ENCODE data around the gene CSNK2A1. TPM values are rescaled to one million over a fixed set of nuclear protein-coding genes. Genes with fewer than 3 reads are reported as not detected.

Gene CSNK2A1
- total and polyA plus RNA-seq, 2 donors from 2014 or later = 39.7 to 100 TPM

GRCh38 chr20:435558-435957 is 108.0 kb downstream of the CSNK2A1 start:
- DNase-seq (no peak), FAIRE-seq (no peak)
- Histone ChIP-seq H3K9ac (ENCODE audit: low read length in 3 of 3) (no peak overlapping the region), H3K27me3 (ENCODE audit: control insufficient read depth, insufficient read depth, low read length) (no peaks in the 10 kb centered on the region), H3K27ac (ENCODE audit: low read depth in 2 of 2, low read length in 2 of 2) (no peak overlapping the region), H3K9me3 (ENCODE audit: control insufficient read depth in 2 of 3, insufficient read depth in 1 of 3, low read length in 3 of 3) (no peaks in the 10 kb centered on the region), H3K4me3 (ENCODE audit: low read length in 3 of 3) (no peak overlapping the region), H3K36me3 (ENCODE audit: control insufficient read depth in 2 of 3, insufficient read depth in 3 of 3, low read length in 3 of 3) (peaks cover 11 to 57% (median 45%) of the 10 kb centered on the region in 3 donors), H3K4me1 (ENCODE audit: control insufficient read depth in 2 of 3, insufficient read depth in 2 of 3, low read depth in 1 of 3, low read length in 3 of 3) (peaks cover 0 to 8% (median 0%) of the 10 kb centered on the region in 3 donors)
- intact Hi-C loops (cut with DNase I) = no loop called here
- TF ChIP-seq CTCF (IDR thresholded peaks at IDR 0.05; ENCODE audit: borderline replicate concordance, extremely low read depth, insufficient read depth) = no peak

- no peaks in the 10 kb centered on the region for H3K27me3 ChIP-seq (ENCODE audit: control insufficient read depth, insufficient read depth, low read length)
- no peak overlapping the region for H3K9ac ChIP-seq (ENCODE audit: low read length in 3 of 3)
- no peak for TF ChIP-seq CTCF (IDR thresholded peaks at IDR 0.05; ENCODE audit: borderline replicate concordance, extremely low read depth, insufficient read depth)
- H3K27ac ChIP-seq (ENCODE audit: low read depth in 2 of 2, low read length in 2 of 2) = no peak overlapping the region
- H3K9me3 ChIP-seq (ENCODE audit: control insufficient read depth in 2 of 3, insufficient read depth in 1 of 3, low read length in 3 of 3) = no peaks in the 10 kb centered on the region
- no peak overlapping the region for H3K4me3 ChIP-seq (ENCODE audit: low read length in 3 of 3)
- H3K4me1 ChIP-seq (ENCODE audit: control insufficient read depth in 2 of 3, insufficient read depth in 2 of 3, low read depth in 1 of 3, low read length in 3 of 3) = peaks cover 0 to 8% (median 0%) of the 10 kb centered on the region in 3 donors
- FAIRE-seq = no peak
- intact Hi-C loops (cut with DNase I) = no loop called here
- H3K36me3 ChIP-seq (ENCODE audit: control insufficient read depth in 2 of 3, insufficient read depth in 3 of 3, low read length in 3 of 3) = peaks cover 5 to 53% (median 43%) of the 10 kb centered on the region in 3 donors
- no peak for DNase-seq
Observed at GRCh38 chr20:434661-435419, 108.8 kb downstream of the CSNK2A1 start.

GRCh38 chr20:434221-434620 is 109.4 kb downstream of the CSNK2A1 start:
- peaks cover 0 to 7% (median 0%) of the 10 kb centered on the region in 3 donors for H3K4me1 ChIP-seq (ENCODE audit: control insufficient read depth in 2 of 3, insufficient read depth in 2 of 3, low read depth in 1 of 3, low read length in 3 of 3)
- H3K9me3 ChIP-seq (ENCODE audit: control insufficient read depth in 2 of 3, insufficient read depth in 1 of 3, low read length in 3 of 3) = no peaks in the 10 kb centered on the region
- H3K36me3 ChIP-seq (ENCODE audit: control insufficient read depth in 2 of 3, insufficient read depth in 3 of 3, low read length in 3 of 3) = peaks cover 5 to 52% (median 44%) of the 10 kb centered on the region in 3 donors
- no peak overlapping the region for H3K27ac ChIP-seq (ENCODE audit: low read depth in 2 of 2, low read length in 2 of 2)
- no peaks in the 10 kb centered on the region for H3K27me3 ChIP-seq (ENCODE audit: control insufficient read depth, insufficient read depth, low read length)
- H3K9ac ChIP-seq (ENCODE audit: low read length in 3 of 3) = no peak overlapping the region
- intact Hi-C loops (cut with DNase I) = no loop called here
- peak in 3 of 5 donors; percentile 64 to 72 (median 72) for DNase-seq
- no peak for FAIRE-seq
- no peak for TF ChIP-seq CTCF (IDR thresholded peaks at IDR 0.05; ENCODE audit: borderline replicate concordance, extremely low read depth, insufficient read depth)
- no peak overlapping the region for H3K4me3 ChIP-seq (ENCODE audit: low read length in 3 of 3)

All from kidney (tissue), 14 donors.